SU-DHL-6 (cell line): ENCODE measurements around the gene CELSR3.

Experiments
- CTCF ChIP-seq: fragments of 200-600 bp; sonication (generic); IDR thresholded peaks from one replicate; pipeline ENCODE4 v1.5.1; 2017; ENCODE audit warnings: antibody characterized with exemption, mild to moderate bottlenecking, low read length, moderate library complexity; ENCODE audit not compliant: insufficient read depth, poor library complexity, severe bottlenecking
- EZH2phosphoT487 ChIP-seq: fragments of 200-600 bp; sonication (generic), shearing (Covaris generic); conservative IDR thresholded peaks from 2 replicates; pipeline ENCODE4 v1.6.1; 2018; ENCODE audit warnings: mild to moderate bottlenecking, antibody characterized with exemption, low read length, moderate library complexity, mixed read lengths

- TF ChIP-seq CTCF, result no peak
- TF ChIP-seq EZH2phosphoT487, result no peak
Observed at GRCh38 chr3:48599077-48599501, 63.6 kb downstream of the CELSR3 start.
